NCI-H345 treated with DMSO at 0.1 percent for 48 hours (cell line): Measurements from ENCODE around the gene APOOL.
"Not testable (repeated sequence)": the region's sequence is repeated elsewhere in the genome, so short reads cannot be mapped to it uniquely, and the experiment has no call there.

Experiments used
- DNase-seq: peaks from one replicate; lab custom pipeline; 2025; ENCODE audit not compliant: unreplicated experiment; lab: John Stamatoyannopoulos, UW

The APOOL gene

DNA sequence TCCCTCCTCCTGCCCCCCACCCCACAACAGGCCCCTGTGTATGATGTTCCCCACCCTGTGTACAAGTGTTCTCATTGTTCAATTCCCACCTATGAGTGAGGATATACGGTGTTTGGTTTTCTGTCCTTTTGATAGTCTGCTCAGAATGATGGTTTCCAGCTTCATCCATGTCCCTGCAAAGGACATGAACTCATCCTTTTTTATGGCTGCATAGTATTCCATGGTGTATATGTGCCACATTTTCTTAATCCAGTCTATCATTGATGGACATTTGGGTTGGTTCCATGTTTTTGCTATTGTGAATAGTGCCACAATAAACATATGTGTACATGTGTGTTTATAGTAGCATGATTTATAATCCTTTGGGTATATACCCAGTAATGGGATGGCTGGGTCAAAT, 73.6 kb downstream of the APOOL start:
- DNase-seq = not testable (repeated sequence)

DNA sequence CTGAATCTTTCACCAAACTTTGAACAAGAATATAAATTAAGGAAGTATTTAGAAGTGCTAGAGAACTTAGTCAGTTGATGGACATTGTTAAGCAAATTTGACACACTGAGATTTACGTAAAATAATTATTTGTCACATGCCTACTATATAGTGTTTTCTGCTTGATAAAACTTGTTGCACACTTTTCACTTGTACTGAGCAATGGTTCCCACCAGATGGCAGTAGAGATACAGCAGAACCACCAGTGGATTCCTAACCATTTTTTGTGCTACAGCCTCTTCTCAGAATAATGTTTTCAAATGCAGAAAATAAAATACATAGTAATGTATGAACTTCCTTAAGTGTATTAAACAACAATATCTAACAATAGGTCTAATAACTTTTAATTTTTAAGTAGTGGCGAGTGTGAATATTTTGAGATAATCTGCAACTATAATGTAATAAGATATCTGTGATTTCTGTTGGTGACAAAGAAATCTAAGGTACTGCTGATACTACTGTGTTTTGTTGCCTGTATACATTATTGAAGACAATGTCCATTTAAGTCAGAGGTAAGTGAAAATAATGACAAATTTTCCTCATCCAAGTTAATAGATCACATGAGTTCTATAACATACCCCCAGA, 81.2 kb downstream of the APOOL start:
- peak; percentile 0 for DNase-seq

DNA sequence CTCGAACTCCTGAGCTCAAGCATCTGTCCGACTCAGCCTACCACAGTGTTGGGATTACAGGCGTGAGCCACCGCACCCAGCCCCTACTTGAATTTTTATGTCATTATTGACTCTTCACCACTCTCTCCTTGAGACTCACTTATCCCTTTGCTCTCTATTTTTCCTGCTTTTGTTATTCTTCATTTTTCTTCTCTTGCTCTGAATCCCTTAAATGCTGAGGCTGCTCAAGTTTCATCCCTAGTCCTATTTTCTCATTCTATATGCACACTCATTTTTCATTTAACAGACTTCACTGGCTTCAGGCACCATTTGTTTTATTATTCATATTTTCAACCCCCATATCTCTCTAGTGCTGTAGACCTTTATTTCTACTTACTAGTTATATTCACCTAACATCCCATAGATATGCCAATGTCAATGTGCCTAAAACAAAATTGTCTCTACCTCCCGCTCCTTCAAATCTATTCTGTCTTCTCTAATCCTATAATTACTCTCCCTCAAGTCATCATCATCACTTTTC, 85.7 kb downstream of the APOOL start:
- DNase-seq = no peak

DNA sequence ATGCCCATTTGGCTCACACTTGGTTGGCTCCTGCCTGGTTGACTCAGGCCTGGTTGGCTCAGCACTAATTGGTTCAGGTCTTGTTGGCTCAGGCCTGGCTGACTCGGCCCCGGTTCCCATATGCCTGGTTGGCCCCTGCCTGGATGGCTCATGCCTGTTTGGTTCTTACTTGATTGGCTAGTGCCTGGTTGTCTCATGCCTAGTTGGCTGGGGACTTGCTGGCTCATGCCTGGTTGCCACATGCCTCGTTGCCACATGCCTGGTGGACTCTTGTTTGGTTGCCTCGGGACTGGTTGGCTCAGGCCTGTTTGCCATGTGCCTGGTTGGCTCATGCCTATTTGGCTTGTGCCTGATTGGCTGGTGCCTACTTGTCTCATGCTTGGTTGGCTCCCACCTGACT, 103.7 kb downstream of the APOOL start:
- no peak for DNase-seq

DNA sequence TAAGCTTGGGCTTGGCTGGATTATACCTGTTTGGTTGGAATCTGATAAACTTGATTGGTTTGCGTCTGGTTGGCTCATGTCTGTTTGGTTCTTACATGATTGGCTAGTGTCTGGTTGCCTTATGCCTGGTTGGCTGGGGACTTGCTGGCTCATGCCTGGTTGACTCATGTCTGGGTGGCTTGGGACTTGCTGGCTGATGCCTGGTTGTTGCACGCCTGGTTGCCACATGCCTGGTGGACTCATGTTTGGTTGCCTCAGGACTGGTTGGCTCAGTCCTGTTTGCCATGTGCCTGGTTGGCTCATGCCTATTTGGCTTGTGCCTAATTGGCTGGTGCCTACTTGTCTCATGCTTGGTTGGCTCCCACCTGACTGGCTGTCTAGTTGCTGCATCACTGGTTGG, 104.5 kb downstream of the APOOL start:
- no peak for DNase-seq

DNA sequence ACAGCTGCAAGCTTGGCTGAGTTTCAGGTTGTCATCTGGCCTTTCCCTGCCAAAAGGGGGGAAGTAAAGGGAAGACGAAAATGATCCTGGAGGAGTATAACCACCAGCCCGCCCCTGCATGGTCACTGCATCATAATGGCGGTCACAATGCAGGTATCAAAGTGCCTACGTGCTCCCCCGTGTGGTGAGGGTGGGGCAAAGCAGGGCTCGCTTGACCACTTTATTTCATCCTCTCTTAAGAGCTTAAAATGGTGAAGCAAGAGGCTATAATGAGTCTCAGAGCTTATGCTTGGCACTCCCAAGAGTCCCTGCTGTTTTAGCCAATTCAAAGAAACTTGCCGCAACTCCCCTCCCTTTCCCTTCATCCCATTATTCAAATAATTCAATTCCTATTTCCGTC, 105.6 kb downstream of the APOOL start:
- DNase-seq = no peak

DNA sequence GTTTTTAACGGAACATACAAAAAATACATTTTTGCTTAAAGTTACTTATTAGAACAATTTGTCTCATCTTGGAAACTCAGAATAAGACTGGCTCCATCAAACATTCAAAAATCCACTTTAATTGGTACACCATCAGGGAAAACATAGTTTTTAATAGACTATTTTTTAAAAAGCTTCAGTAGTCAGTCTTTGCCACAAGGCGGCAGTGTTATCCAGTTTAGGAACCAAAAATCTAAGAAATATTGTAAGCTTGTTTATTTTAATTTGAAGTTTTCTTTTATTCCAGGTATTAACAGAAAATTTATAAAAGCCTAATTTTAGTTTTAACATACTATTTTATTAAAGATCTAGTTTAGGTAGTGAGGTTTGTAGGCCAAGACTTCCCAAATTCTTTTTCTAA, 107.7 kb downstream of the APOOL start:
- DNase-seq = peak; percentile 0

DNA sequence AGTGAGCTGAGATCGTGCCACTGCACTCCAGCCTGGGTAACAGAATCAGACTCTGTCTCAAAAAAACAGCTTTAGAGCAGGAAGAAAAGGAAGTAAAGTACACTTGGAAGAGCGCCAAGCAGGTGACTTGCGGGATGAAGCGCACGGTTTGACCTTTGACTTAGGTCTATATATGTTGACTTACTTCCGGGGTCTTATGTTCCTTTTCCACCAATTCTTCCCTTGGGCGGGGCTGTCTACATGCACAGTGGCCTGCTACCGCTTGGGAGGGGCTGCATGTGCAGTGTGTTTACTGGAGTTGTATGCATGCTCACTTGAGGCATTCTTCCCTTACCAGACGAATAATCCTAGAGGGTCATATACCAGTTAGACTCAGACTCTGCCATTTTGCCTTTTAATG, 108.6 kb downstream of the APOOL start:
- no peak for DNase-seq

DNA sequence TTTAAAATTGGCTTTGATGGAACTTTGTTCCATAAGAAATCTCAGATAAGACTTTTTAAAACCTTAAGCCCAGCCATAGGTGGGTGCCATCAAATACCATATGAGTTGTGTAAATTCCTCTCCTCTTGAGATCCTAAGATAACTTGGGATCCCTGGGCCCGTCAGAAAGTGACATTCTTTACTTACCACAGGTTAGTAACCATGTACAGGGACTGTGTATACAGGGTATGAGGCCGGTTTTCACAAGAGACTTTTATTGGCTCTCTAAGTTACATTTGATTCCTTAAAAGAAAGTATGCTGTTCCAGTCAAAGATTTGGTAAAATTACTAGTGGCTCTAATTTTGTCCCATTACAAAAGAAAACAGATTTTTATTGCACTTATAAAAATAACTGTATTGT, 110.1 kb downstream of the APOOL start:
- DNase-seq = no peak

DNA sequence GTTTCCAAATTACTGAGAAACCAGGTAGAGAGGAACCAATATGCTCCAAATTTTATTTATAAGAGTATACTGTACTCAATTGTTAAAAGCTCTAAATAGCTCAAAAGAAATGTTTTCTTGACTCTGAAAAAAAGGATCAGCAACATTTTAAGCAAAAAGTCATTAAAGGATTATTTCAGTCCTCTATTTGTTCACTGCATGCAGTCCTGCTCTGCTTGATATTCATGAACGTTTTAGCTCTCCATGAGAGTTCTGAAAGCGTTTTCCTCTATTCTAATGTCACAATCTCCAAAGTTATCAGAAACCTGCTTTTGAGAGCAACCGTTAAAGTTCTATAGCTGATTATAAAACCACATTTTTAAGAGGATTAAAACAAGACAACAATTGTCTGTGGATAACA, 110.5 kb downstream of the APOOL start:
- no peak for DNase-seq

DNA sequence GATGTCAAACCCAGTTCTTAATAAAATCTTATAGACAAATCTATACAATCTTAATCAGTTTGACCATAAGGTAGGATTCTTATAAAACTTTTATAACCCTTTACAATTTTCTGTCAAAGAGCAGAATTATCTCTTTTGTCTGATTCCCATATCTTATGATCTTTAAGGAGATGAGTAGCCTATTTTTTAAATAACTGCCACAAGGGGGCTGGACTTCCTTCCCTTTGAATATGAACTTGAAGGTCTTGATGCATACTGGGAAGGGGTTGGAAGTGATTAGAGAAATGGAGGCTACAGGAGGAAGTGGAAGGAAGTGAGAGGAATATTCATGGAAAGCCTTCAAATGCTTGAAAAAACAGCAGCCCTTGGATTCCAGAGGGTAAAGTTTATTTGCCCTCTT, 111.1 kb downstream of the APOOL start:
- DNase-seq = no peak

DNA sequence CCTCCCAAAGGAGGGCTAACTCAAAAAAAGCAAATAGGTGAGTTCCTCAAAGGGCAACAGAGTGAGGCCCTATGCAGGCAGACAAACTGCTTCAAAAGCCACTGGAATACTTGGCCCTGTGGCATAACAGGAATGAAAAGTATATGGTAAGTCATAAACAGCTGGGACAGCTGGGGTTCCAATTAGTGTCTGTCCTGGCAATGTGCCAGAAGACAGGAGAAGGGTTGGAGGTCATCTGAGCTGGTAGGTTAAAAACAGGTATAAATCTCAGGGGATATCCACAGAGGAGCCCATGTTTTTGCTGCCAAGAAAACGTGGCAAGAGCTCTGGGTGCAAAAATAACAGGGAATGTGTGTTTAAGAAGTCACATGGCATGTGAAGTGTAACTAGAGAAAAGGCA, 111.6 kb downstream of the APOOL start:
- peak; percentile 2 for DNase-seq

DNA sequence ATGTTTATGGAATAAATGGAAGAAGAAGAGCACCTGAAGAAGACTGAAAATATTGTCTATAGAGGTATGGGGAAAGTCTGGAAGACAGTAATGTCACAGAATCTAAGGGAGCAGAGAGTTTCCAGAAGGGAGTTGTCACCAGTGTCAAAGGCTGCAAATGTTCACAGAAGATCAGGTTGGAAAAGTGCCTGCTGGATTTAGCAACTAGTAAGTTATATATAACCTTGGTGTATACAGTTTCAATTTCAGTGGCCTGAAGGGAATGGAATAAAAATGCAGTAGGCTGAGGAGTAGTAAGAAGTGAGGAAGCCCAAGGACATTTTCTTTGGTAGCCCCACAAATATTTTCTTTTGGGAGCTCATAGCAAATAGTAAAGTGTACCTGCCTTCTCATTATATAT, 132.7 kb downstream of the APOOL start:
- no peak for DNase-seq

DNA sequence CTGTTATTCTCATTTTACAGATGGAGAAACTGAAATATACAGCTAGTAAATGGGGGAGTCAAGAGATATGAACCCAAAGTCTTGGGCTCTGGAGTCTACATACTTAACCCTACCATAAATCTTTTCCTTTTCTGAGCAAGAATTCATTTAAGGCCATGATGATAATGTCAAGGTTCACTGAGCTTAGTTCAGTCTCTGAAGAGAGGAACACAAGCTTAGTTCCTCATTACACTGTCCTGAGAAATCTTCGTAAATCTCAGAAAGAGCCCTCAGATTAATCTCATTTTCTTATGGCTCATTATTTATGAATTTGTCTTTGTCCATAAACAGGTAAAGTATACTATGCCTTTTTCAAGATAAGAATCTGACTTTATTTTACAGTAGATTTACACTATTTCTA, 135.7 kb downstream of the APOOL start:
- DNase-seq = no peak

DNA sequence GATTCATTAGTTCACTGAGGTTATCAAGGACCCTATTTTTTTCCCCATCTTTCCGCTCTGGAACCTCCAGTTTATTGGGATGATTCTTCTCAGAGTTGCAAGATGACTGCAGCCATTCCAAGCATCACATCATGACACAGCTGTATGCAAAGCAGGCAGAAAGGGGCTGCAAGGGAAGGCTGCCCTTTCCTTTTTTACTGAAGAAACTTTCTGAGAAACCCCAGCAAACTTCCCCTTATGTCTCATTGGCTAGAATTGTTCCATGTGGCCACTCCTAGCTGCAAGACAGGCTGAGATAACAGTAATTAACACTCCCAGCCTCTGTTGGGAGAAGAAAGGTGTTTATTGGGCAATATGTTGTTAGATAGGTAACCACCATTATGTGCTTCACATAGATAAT, 137.3 kb downstream of the APOOL start:
- no peak for DNase-seq
